ENCODE measurements around the gene EFCAB8.

The EFCAB8 gene

DNA sequence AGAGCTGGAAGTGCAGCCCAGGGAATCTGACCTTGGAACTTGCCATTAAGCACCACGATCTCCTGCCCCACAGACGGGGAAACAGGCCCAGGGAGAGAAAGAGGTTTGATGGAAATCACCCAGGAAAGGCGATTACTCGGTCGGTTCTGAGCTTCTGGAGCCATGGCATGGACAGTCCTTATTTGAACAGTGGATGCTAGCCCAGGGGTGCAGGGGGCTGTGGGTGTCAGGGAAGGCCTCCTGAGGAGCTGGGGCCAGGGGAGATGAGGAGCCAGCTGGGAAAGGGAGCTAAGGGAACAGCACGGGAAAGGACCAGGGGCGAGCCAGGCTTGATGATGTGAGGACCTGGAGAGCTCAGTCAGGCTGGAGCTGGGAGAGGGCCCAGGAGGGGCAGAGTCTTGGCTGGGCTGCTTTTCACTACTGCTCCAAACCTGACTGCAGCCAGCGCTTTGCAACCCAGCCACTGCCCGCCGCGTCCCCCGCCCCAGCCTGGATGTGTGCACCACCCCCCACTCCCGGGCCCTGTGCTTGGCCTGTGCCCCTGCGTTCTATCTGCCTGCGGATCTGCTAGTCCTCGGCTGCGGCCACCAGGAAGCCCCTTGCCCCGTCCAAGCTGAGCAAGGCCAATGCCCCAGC is 127.7 kb downstream of the EFCAB8 start:
- ATAC-seq: no peak
- no peak for DNase-seq

- ATAC-seq (no peak), DNase-seq (no peak)
Observed at GRCh38 chr20:32987044-32987825, 128.5 kb downstream of the EFCAB8 start.

- no peak for ATAC-seq
- no peak for DNase-seq
Observed at GRCh38 chr20:32988008-32988407, 129.3 kb downstream of the EFCAB8 start.

- DNase-seq: no peak
- ATAC-seq: no peak
Observed at GRCh38 chr20:32989507-32990283, 131.0 kb downstream of the EFCAB8 start.

DNA sequence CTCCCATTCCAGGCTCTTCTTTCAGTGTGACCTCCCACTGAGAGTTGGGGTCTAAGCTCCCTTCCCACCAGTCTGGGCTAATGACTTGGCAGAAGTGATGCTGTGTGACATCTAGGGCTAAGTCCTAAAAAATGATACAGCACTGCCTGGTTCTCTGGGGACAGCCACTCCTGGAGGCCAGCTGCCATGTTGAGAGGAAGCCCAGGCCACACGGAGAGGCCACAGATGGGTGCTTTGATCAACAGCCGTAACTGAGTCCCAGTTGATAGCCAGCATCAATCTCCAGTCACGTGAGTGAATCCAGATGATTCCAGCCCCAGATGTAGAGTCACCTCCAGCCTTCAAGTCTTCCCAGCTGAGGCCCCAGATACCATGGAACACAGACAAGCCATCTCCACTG is 131.7 kb downstream of the EFCAB8 start:
- no peak for ATAC-seq
- no peak for DNase-seq

GRCh38 chr20:32991383-32991782 is 132.7 kb downstream of the EFCAB8 start:
- DNase-seq: no peak
- peak; percentile 52 for ATAC-seq

DNA sequence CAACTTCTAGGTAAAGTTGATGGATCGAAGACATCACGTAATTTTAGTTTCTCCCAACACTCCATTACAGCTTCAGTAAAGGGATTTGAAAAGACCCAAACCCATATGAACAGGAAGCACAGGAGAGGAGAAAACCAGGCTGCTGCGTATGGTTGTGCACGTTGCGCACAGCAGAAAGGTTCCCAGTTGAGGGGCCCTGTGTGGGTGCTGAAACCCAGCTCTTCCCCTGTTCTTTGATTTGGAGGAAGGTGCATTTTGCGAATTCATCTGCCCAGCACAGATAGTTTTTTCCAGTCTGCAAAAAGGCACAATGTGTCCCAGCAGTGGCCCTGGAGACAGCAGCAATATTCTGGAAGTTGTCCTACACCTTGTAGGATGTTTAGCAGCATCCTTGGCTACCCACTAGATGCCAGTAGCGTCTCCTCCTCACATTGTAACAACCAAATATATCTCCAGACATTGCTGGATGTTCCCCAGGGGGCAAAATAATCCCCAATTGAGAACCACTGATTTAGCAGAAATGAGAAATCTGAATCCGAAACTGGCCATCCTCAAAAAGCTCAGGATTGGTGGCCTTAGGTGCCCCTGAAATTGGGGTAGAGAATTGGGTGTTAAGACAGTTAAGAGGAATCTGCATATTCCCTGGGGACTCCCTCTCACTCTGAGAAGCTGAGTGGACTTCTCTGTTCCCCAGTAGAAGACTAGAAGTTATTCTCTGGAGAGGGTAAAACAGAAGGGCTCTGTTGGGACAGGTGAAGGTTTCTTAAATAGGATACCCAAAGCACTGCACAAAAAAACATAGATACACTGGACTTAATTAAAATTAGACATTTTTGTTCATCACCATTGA is 133.3 kb downstream of the EFCAB8 start:
- DNase-seq (no peak), ATAC-seq (no peak)

- ATAC-seq (peak; percentile 36), DNase-seq (no peak)
Observed at GRCh38 chr20:32993496-32994050, 134.8 kb downstream of the EFCAB8 start.

GRCh38 chr20:32995802-32996201 is 137.1 kb downstream of the EFCAB8 start:
- ATAC-seq: no peak
- no peak for DNase-seq

DNA sequence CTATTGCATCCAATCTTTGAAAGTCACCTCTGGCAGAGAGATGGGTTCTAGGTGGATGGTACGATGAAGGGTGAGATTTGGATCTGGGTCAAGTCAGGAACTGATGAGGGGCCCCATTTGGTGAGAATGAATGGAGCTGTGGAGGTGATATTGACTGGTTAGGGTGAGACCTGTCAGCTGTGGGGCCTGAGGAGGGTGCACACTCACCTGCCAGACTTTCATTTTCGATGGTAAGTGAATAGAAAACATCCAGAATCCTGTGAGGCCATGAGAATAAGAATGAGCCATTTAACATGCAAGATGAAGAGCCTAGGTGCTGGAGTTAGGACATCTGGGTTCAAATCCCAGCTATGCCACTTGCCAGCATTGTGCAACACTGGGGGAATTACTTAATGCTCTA is 138.7 kb downstream of the EFCAB8 start:
- DNase-seq (no peak), ATAC-seq (no peak)

GRCh38 chr20:32999603-33000250 is 141.0 kb downstream of the EFCAB8 start:
- ATAC-seq: no peak
- DNase-seq: no peak

DNA sequence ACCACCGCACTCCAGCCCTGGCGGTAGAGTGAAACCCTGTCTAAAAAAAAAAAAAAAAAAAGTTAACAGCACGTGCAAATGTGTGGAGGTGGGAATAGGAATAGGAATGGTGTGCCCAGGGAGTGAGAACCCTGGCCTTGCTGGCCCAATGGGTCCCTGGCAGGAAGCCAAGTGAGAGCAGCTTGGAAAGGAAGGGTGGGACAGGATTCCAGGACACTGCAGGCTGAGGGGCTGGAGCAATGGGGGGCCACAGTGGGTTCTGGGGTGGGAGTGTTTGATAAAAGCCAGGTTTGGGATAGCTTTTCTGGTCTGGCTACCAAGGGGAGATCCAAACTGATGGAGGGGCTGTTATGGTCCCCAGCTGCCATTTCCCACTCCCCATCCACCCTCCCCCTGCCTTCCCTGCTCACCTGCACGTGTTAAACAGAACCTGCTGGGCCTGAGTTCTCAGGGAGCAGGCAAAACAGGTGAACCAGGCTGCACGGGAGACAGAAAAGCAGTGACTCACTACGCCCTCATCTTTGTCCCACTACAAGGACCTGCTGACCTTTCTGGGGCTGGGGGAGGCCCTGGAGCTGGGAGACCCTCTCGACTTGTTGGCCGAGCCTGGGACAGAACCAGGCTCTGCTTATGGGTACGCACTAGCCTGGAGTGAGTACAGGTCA is 142.2 kb downstream of the EFCAB8 start:
- no peak for DNase-seq
- no peak for ATAC-seq

- no peak for ATAC-seq
- no peak for DNase-seq
Observed at GRCh38 chr20:33002087-33002808, 143.5 kb downstream of the EFCAB8 start.

GRCh38 chr20:33004141-33004751 is 145.5 kb downstream of the EFCAB8 start, which contains the start of gene SUN5:
TSS of gene SUN5 (minus strand) at chr20:33004433. CDS start at chr20:33004340, 93 bp downstream.
- DNase-seq (no peak), ATAC-seq (no peak)

- ATAC-seq (no peak), DNase-seq (peak; percentile 31)
Observed at GRCh38 chr20:33005132-33005566, 146.4 kb downstream of the EFCAB8 start.

GRCh38 chr20:33005908-33006775 is 147.4 kb downstream of the EFCAB8 start:
- no peak for ATAC-seq
- DNase-seq: no peak

- no peak for ATAC-seq
- DNase-seq: no peak
Observed at GRCh38 chr20:33006776-33007375, 148.2 kb downstream of the EFCAB8 start.
